Muscle of back (tissue), 11 donors: ENCODE results near the gene GNAI2. TPM values are rescaled to one million over a fixed set of nuclear protein-coding genes. Genes with fewer than 3 reads are reported as not detected.
"Not testable (repeated sequence)": the region's sequence is repeated elsewhere in the genome, so short reads cannot be mapped to it uniquely, and the experiment has no call there.

ENCODE experiments used
- DNase-seq, 3 donors: peaks; one replicate each; pipeline versions ENCODE4 v3.0.0 to v3.0.0-alpha.2; 2013
- polyA plus RNA-seq, 10 donors: library from polyadenylated mRNA; unstranded; fragments of 120-200 nt; gene quantifications; one replicate each; pipeline ENCODE4 v1.2.1, GENCODE V29; 2013; ENCODE audit not compliant: insufficient read length in 10 of 10

Gene GNAI2
- polyA plus RNA-seq, 10 donors: 160 to 205 (median 182) TPM

DNA sequence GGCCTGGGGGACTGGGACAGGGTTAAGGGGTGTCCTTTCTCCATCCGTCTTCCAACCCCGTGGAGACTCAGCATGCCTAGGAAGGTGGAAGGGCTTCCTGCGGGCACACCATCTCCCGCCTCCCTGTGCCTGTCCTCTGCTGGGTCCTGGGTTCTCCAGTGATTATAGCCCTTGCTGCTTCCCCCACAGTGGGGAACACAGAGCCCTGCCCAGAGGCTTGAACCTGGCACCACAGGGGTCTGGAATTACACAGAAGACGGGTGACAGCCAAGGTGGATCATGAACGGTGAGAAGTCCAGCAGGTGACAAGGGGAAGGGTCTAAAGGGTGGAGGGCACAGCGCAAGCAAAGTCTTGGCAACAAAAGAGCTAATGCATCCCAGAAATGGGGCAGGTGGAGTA lies 26.8 kb downstream of the GNAI2 start:
- no peak for DNase-seq

- DNase-seq: no peak
Observed at GRCh38 chr3:50263478-50264382, 27.7 kb downstream of the GNAI2 start.

- peak; percentile 92 to 96 (median 95) for DNase-seq
Observed at GRCh38 chr3:50264383-50264963, 28.5 kb downstream of the GNAI2 start.

GRCh38 chr3:50264964-50265485 lies 29.0 kb downstream of the GNAI2 start:
- no peak for DNase-seq

- DNase-seq: no peak
Observed at GRCh38 chr3:50265571-50265970, 29.6 kb downstream of the GNAI2 start.

- peak in 1 of 3 donors; percentile 55 for DNase-seq
Observed at GRCh38 chr3:50266017-50266416, 30.0 kb downstream of the GNAI2 start.

DNA sequence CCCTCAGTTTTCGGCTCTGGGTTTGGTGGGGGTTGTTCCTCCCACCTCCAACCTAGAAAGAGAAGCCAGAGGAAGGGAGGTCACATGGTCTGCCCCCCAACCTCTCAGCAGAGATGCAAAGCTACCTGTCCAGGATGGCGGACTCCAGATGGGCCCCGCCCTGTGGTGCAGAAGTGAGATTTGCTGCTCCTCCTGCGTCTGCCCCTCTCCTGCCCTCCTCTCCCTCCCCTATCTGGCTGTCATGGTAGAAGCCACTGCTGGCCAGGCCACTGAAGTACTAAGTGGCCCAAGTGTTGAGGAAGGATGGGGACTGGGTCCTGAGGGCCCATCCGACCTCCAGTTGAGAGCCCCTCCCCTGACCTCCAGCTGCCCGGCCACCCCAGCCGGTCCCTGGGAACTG lies 30.8 kb downstream of the GNAI2 start:
- DNase-seq: no peak

GRCh38 chr3:50267280-50267913 lies 31.4 kb downstream of the GNAI2 start:
- peak; percentile 61 to 85 (median 71) for DNase-seq

- no peak for DNase-seq
Observed at GRCh38 chr3:50268276-50268675, 32.3 kb downstream of the GNAI2 start.

GRCh38 chr3:50268703-50269451 lies 32.9 kb downstream of the GNAI2 start, which contains the start of gene SEMA3B:
TSS of gene SEMA3B (plus strand) at chr3:50269147. CDS start at chr3:50269241, 94 bp downstream.
- DNase-seq: peak in 1 of 3 donors; percentile 48

DNA sequence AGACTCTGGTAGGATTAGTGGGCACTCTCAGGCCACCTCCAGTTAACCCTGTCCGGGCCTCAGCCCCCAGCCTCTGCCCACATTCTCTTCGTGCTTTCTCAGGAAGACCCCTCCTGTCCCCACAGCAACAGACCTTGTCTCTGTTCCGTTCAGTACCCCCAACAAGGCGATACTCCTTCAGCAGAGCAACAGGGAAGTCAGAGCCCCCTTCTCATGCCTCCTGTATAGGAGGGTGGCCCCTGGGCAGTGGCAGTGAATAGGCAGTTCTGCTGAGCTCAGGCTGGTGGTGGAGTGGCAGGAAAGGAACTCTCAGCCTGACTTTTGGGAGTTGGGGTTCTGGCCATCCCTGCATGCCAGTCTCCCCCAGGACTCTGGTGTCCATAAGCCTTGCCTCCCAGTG lies 33.5 kb downstream of the GNAI2 start:
- no peak for DNase-seq

DNA sequence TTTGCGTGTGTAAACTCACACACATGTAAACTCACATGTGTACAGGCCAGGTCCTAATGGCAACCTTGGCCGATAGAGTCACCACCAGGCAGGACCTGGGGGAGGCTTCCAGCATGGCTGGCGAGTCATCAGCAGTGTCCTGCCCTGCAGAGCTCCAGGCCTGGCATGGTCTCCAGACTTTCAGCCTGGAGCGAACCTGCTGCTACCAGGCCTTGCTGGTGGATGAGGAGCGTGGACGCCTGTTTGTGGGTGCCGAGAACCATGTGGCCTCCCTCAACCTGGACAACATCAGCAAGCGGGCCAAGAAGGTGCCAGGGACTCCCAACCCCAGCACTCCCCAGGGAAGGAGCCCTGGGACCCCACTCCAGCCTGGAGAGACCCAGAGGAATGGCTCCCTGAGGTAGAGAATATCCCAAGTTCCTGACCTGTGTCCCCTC lies 34.0 kb downstream of the GNAI2 start:
- DNase-seq: no peak

- DNase-seq: no peak
Observed at GRCh38 chr3:50270422-50271224, 34.6 kb downstream of the GNAI2 start.

DNA sequence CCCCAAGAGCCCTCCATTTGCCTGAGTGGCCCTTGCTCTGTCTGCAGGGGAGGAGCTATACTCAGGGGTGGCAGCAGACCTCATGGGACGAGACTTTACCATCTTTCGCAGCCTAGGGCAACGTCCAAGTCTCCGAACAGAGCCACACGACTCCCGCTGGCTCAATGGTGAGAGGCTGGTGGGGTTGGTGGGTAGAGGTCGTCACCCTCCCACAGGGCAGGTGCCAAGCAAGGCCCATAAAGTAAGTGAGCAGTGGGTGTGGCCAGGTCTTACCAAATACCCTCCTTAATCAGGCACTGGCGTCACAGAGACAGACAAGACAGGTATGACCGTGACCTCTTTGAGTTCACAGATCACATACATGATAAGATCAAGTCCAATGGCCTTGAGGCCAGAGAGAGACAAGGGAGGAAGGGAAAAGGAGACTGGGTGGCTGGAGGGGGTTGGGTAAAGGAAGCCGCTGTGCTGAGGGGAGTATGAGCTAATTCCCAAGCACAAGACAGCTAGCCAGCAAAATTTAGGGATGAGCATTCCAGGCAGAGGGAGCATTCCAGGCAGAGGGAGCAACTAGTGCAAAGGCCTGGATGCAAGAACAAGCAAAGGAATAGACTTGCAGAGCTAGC lies 35.4 kb downstream of the GNAI2 start:
- peak in 1 of 3 donors; percentile 46 for DNase-seq

DNA sequence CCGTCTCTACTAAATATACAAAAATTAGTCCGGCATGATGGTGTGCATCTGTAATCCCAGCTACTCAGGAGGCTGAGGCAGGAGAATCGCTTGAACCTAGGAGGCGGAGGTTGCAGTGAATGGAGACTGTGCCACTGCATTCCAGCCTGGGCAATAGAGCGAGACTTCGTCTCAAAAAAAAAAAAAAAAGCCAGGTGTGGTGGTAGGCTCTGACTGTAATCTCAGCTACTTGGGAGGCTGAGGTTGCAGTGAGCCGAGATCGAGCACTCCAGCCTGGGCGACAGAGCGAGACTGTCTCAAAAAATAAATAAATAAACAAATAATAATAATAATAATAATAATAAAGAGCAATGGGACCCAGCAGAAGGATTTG lies 36.5 kb downstream of the GNAI2 start:
- DNase-seq: not testable (repeated sequence)

DNA sequence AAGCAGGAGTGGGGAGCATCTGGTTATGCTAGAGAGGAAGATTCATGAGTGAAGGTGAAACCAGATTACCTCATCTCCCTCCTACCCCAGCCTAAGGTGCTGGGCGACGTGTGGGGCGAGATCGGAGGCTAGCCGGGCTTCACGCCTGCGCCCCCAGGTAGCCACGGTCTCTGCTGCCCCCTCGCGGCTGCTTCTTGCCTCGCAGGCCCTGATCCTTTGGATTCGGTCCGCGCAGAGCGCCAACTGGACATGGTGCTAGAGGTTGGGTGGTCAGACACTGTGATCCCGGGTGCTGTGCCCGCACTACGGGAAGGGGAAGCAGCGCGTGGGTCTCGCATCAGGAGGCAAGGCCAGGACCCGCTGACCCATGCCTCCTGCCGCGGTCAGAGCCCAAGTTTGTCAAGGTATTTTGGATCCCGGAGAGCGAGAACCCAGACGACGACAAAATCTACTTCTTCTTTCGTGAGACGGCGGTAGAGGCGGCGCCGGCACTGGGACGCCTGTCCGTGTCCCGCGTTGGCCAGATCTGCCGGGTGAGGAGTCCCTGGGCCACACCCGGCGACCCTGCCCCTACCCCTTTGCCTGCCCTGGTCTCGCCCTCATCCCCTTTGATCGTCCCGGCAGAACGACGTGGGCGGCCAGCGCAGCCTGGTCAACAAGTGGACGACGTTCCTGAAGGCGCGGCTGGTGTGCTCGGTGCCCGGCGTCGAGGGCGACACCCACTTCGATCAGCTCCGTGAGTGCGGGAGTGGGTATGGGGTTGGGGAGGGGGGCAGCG lies 37.1 kb downstream of the GNAI2 start:
- peak; percentile 64 to 92 (median 86) for DNase-seq

DNA sequence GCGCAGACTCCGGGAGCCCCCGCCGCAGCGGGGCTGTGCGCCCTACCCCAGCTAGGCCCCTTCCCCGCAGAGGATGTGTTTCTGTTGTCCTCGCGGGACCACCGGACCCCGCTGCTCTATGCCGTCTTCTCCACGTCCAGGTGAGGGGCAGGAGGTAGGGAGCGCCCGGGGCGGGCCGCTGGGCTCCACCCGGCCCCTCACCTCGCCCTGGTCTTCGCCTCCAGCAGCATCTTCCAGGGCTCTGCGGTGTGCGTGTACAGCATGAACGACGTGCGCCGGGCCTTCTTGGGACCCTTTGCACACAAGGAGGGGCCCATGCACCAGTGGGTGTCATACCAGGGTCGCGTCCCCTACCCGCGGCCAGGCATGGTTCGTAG lies 37.7 kb downstream of the GNAI2 start:
- no peak for DNase-seq

- peak in 1 of 3 donors; percentile 61 for DNase-seq
Observed at GRCh38 chr3:50274371-50275104, 38.5 kb downstream of the GNAI2 start.
